HG03095 (cell line): ENCODE data around the gene GNAT1.
"Not testable (repeated sequence)": the region's sequence is repeated elsewhere in the genome, so short reads cannot be mapped to it uniquely, and the experiment has no call there.

Experiments
- ATAC-seq: cut with Tn5 transposase; IDR thresholded peaks from one replicate; pipeline ENCODE4 v1.9.1; 2021; ENCODE audit warnings: moderate library complexity; ENCODE audit not compliant: unreplicated experiment

Gene GNAT1

DNA sequence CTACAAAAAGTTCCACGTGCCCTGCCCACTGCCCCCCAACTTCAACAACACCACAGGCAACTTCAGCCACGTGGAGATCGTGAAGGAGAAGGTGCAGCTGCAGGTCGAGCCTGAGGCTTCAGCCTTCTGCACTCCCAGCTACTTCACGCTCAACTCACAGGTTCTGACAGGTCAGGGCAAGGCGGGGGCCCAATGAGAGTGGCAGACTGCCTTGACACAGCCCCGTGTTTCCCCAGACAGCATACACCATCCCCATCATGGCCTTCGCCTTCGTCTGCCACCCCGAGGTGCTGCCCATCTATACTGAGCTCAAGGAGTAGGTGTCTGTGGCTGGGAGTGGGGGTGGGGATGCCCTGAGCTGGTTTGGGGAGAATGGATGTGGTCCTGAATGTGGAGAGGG is 26.3 kb downstream of the GNAT1 start:
- ATAC-seq: no peak

GRCh38 chr3:50218448-50218847 is 27.0 kb downstream of the GNAT1 start:
- ATAC-seq: no peak

DNA sequence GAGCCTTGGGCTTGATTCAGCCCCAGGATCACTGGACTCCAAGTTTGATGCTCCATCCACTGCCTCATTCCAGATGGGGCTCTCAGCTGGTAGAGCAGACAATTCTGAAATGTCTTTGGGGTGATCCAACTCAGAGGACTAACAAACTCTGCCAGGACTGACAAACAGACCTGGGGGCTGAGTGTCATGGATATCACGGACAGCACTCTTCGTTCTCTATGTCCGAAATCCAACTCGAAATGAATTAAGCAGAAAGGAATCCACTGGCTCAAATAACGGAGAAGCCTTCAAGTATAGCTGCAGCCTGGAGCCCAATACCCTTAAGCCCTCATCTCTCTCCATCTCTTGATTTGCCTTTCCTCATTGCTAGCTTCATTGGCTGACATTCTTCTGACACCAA is 27.9 kb downstream of the GNAT1 start:
- no peak for ATAC-seq

GRCh38 chr3:50220109-50220508 is 28.7 kb downstream of the GNAT1 start:
- ATAC-seq: no peak

- no peak for ATAC-seq
Observed at GRCh38 chr3:50221051-50221410, 29.6 kb downstream of the GNAT1 start.

- no peak for ATAC-seq
Observed at GRCh38 chr3:50221411-50222168, 30.2 kb downstream of the GNAT1 start.

GRCh38 chr3:50222169-50222528 is 30.7 kb downstream of the GNAT1 start:
- ATAC-seq: no peak

GRCh38 chr3:50224639-50225038 is 33.2 kb downstream of the GNAT1 start:
- ATAC-seq: no peak

DNA sequence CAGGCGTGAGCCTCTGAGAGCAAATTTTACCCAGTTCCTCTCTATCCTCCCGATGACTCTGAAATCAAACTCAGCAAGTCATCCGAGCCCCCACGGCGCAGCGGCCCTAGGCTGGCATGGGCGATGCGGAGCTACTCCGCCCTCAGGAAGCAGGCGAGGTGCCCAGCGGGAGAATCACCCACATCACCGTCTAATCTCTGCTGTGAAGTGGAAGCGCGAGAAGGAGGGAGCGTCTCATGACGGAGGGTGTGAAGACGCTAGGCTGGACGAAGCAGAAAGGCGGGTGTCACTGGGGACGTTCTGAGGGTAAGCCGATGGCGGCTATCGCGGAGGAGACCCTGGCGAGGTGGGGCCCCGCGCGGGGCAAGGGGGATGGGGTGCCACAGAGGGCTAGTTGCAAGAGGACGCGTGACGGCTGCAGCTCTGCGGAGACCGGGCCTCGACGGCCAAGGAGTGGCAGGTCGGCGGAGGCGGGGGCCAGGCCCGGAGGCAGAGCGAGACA is 35.5 kb downstream of the GNAT1 start:
- peak; percentile 18 for ATAC-seq

GRCh38 chr3:50227390-50228183 is 36.2 kb downstream of the GNAT1 start:
- peak; percentile 83 for ATAC-seq

DNA sequence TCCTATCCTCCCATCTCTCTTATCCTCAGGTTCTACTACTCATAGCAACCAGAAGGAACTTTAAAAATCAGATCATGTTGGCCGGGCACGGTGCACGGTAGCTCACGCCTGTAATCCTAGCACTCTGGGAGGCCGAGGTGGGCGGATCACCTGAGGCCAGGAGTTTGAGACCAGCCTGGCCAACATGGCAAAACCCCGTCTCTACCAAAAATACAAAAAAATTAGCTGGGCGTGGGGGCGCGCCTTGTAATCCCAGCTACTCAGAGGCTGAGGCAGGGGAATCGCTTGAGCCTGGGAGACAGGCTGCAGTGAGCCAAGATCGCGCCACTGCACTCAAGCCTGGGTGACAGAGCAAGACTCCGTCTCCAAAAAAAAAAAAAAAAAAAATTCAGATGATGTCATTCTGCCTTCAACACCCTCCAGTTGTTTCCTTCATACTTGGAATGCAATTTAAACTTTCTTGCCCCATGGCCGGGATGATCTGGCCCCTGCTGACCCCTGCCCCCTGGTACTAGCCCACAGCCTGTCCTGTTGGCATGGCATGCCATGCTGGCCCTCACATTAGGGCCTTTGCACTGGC is 36.9 kb downstream of the GNAT1 start:
- ATAC-seq: not testable (repeated sequence)

DNA sequence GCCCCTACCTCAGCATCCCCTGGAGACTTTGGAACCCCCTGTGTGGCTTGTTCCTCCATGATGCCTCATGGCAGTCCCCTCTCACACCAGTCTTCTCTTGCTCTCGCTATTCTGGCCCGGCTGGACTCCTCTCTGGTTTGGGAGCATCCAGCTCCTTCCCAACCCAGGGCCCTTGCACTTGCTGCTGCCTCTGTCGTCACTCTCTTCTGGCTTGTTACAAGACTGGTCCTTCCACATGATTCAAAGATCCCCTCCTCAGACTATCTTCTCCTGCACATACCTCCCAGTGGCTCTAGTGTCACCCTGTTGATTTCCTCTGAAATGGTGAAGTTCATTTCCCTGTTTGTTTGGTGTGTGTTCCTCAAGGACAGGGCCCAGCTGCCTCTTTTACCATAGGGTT is 38.1 kb downstream of the GNAT1 start:
- ATAC-seq: no peak

DNA sequence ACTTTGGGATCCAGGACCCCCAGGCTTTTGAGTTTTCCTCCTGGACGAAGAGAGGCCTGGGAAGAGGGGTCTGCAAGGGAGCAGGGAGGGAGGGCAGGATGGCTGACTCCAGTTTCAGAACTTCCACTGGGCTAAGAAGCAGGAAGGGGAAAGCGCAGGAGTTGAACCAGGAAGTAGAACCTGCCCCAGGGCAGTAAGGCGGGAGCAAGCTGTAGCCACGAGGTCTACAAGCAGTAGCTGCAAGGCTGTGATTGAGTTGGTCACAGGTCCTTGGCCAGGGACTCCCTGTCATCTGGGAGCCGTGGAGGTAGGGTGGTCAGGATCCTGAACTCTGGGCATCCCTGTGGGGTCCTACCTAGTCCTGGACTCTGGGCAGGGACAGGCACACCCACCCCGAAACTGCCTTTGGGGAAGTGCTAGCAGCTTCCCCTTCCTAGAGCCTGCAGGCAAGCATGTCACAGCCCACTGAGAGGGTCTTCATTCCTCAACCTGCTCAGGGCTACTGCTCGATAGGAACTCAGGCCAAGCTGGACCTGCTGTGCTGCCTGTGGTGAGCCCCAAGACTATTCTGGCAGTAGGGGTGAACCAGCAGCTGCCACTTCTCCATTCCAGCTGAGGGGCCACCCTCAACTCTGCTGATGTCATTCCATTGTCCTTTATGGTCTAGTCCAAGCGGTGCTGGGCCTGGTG is 38.8 kb downstream of the GNAT1 start:
- no peak for ATAC-seq

DNA sequence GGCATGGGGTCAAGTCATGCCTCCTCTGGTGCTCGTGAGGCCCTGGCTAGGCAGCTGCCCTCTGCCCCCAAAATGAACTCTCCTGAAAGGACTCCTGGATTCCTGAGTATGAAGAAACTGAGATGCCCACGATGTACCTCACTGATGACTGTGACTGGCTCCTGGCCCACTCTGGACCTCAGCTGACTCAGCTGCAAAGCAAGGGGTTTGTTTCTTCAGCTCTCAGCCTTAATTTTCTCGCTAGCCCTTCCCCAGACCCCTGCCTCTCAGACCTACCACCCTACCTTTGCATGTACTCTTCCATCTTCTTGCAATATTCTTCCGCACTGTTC is 39.4 kb downstream of the GNAT1 start:
- no peak for ATAC-seq

- no peak for ATAC-seq
Observed at GRCh38 chr3:50231581-50231980, 40.2 kb downstream of the GNAT1 start.

GRCh38 chr3:50232303-50232702 is 40.9 kb downstream of the GNAT1 start:
- ATAC-seq: no peak

DNA sequence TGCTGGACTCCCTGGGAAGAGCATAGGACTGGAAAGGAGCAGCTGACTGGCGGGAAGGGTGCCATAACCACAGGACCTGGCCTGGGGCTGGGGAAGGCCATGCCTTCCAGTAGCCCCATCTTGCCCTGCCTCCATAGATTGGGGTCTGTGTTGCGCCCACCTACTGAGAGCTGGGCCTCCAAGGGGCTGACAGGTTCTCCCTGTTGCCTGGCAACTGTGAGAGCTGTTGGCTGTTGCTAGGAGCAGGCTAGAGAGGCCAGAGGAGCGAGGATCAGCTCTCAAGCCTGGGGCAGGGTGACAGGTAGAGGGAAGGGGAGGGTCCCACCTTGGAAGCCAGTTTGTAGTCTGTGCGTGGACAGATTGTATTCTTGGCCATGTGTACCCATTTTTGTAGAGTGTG is 41.8 kb downstream of the GNAT1 start:
- no peak for ATAC-seq

DNA sequence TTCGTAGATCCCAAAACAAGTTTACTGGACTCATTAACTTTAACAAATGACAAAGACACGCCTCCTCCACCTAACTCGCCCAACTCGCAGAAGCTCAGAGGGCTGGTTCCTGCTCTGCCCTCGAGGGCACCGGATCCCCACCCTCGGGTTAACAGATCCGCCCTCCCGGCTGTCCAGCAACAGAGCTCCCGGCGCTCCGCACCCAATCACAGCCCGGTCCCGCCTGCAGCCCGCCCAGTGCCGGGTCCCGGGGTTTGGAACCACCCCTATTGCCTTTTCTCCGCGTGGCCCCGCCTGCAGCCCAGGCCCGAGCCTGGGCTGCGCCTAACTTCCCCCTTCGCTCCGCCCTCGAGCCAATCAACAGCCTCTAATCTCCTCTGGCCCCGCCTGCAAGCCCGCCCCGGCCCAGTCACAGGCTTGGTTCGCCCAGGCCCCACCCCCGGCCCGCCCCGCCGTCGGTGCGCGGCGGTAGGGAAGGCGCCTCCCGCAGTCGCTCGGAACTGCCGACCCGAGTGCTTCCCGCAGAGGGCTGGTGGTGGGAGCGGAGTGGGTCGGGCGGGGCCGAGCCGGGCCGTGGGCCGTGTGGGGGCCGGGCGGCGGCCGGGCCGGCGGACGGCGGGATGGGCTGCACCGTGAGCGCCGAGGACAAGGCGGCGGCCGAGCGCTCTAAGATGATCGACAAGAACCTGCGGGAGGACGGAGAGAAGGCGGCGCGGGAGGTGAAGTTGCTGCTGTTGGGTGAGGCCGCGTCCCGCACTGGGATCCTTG is 44.5 kb downstream of the GNAT1 start, which contains the start of gene GNAI2:
Gene GNAI2, plus strand, starts transcription at position 489 of the 768 bp plus-strand sequence. Its CDS starts 132 bp downstream, at position 621.
- ATAC-seq: peak; percentile 88

GRCh38 chr3:50236484-50237132 is 45.2 kb downstream of the GNAT1 start:
- no peak for ATAC-seq

DNA sequence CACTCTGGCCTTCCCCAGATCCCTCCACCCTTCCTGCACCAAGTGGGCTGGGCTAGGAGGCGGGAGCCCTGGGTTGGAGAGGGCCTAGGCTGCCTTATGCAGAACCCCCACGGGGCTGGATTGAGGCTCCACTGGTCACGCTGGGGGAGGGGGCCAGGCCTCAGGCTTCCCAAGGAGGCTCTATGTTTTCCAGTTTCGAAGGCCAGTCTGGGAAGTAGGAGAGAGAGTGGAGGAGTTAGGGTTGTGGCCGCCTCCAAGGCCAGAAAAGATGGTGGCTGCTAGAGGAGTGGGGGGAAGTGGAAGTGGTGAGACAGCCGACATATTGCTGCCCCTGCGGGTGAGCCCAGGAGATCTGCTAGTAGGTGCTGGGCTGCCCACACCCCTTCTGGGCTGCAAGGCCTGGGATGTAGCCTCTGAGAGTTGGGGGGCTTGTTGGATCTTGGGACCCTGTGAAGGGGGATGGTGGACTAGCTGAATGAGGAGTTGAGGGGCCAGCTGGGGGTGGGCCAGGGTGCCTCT is 45.8 kb downstream of the GNAT1 start:
- ATAC-seq: no peak
